NCI-H1417 (cell line): Measurements from ENCODE around the gene HSF2BP.
"Not testable (repeated sequence)": the region's sequence is repeated elsewhere in the genome, so short reads cannot be mapped to it uniquely, and the experiment has no call there.

Experiments
- DNase-seq, 3 experiments: peaks; one replicate each; lab custom pipeline; 2025; lab: John Stamatoyannopoulos, UW

HSF2BP gene

GRCh38 chr21:43619344-43619743 lies 39.9 kb downstream of the HSF2BP start:
- no peak for DNase-seq

GRCh38 chr21:43618940-43619339 lies 40.3 kb downstream of the HSF2BP start:
- no peak for DNase-seq

- not testable (repeated sequence) for DNase-seq
These were observed 42.4 kb downstream of the HSF2BP start for GRCh38 chr21:43616861-43617260.

- no peak for DNase-seq
These were observed 44.4 kb downstream of the HSF2BP start for GRCh38 chr21:43614839-43615238.

- no peak for DNase-seq
These were observed 45.3 kb downstream of the HSF2BP start for GRCh38 chr21:43613755-43614638.

GRCh38 chr21:43611598-43612369 lies 47.5 kb downstream of the HSF2BP start:
- peak in 1 of 3 experiments; percentile 31 for DNase-seq

GRCh38 chr21:43609501-43610340 lies 49.6 kb downstream of the HSF2BP start:
- peak; percentile 80 to 96 (median 95) for DNase-seq

- DNase-seq: no peak
These were observed 50.6 kb downstream of the HSF2BP start for GRCh38 chr21:43608664-43609063.

GRCh38 chr21:43608225-43608624 lies 51.1 kb downstream of the HSF2BP start:
- no peak for DNase-seq

- DNase-seq: no peak
These were observed 53.7 kb downstream of the HSF2BP start for GRCh38 chr21:43605320-43606215.

GRCh38 chr21:43604505-43605204 lies 54.6 kb downstream of the HSF2BP start:
- no peak for DNase-seq

- DNase-seq: peak in 1 of 3 experiments; percentile 20
These were observed 55.4 kb downstream of the HSF2BP start for GRCh38 chr21:43603641-43604504.

GRCh38 chr21:43603233-43603626 lies 56.1 kb downstream of the HSF2BP start:
- peak in 1 of 3 experiments; percentile 41 for DNase-seq

- DNase-seq: no peak
These were observed 56.7 kb downstream of the HSF2BP start for GRCh38 chr21:43602266-43603232.

- DNase-seq: peak in 2 of 3 experiments; percentile 48 to 80
These were observed 58.5 kb downstream of the HSF2BP start for GRCh38 chr21:43600642-43601402.

GRCh38 chr21:43599728-43600127 lies 59.6 kb downstream of the HSF2BP start:
- DNase-seq: no peak

- DNase-seq: no peak
These were observed 60.7 kb downstream of the HSF2BP start for GRCh38 chr21:43598416-43599120.
